Measurements from ENCODE around the gene GALNT3.

- TF ChIP-seq CTCF (IDR thresholded peaks at IDR 0.05) (no peak), POLR2A (IDR thresholded peaks at IDR 0.05) (no peak)
Observed at GRCh38 chr2:165827921-165828276, 33.9 kb upstream of the GALNT3 start.
